IMR-90 (cell line): ENCODE measurements around the gene PEX14. TPM values are rescaled to one million over a fixed set of nuclear protein-coding genes. Genes with fewer than 3 reads are reported as not detected.
A peak's percentile ranks its signal among the peaks of the same experiment; 100 is the strongest.

ENCODE experiments used
- ATAC-seq: fragments of 200-7000 bp; cut with Tn5 transposase; 2 replicates; pipeline ENCODE4 v1.9.1; 2020; ENCODE audit warnings: low read depth, mild to moderate bottlenecking, moderate library complexity
- BruUV-seq: library from RNA; stranded (reverse); fragments of 400-500 nt; replicated peaks from 2 replicates; lab custom pipeline; 2021; lab: Mats Ljungman, UMichigan
- CTCF ChIA-PET: fragments of 300-600 bp; formaldehyde crosslinking; extraction: SDS; loops from one replicate; lab custom pipeline; 2021; ENCODE audit warnings: antibody characterized with exemption; lab: Yijun Ruan, JAX
- POLR2A ChIA-PET: fragments of 300-600 bp; sonication (Branson Sonifier 250); formaldehyde crosslinking; loops from one replicate; lab custom pipeline; 2022; ENCODE audit warnings: antibody characterized with exemption; ENCODE audit not compliant: unreplicated experiment; lab: Charles Lee
- DNase-seq: peaks from one replicate; pipeline ENCODE4 v3.0.0; 2013
- H2AFZ ChIP-seq: replicated peaks from 2 replicates; pipeline ENCODE3; 2013; ENCODE audit warnings: low read length, mild to moderate bottlenecking; ENCODE audit not compliant: poor library complexity
- H2AK5ac ChIP-seq: 2 replicates; pipeline ENCODE4 v1.6.1; 2013; ENCODE audit warnings: low read depth, low read length, inconsistent platforms
- H2AK9ac ChIP-seq: replicated peaks from 2 replicates; pipeline ENCODE3; 2013; ENCODE audit warnings: mild to moderate bottlenecking, low read depth, low read length, moderate library complexity; ENCODE audit not compliant: poor library complexity
- H2BK120ac ChIP-seq: 2 replicates; pipeline ENCODE4 v1.6.1; 2013; ENCODE audit warnings: low read depth, low read length, inconsistent platforms
- H2BK15ac ChIP-seq: 3 replicates; pipeline ENCODE4 v1.6.1; 2013; ENCODE audit warnings: low read depth, low read length, inconsistent platforms
- H2BK20ac ChIP-seq: 2 replicates; pipeline ENCODE4 v1.6.1; 2013; ENCODE audit warnings: low read depth, mild to moderate bottlenecking, inconsistent platforms, low read length, moderate library complexity
- H2BK5ac ChIP-seq: 2 replicates; pipeline ENCODE4 v1.6.1; 2013; ENCODE audit warnings: mild to moderate bottlenecking, low read depth, low read length, inconsistent platforms; ENCODE audit not compliant: poor library complexity, severe bottlenecking
- H3K14ac ChIP-seq: replicated peaks from 2 replicates; pipeline ENCODE4 v1.6.1; 2013; ENCODE audit warnings: low read depth, low read length, inconsistent platforms
- H3K18ac ChIP-seq: 2 replicates; pipeline ENCODE4 v1.6.1; 2013; ENCODE audit warnings: low read depth, low read length, control low read depth
- H3K23ac ChIP-seq: 2 replicates; pipeline ENCODE4 v1.6.1; 2013; ENCODE audit warnings: low read depth, low read length, inconsistent platforms
- H3K27ac ChIP-seq: 2 replicates; pipeline ENCODE4 v1.5.1; 2013; ENCODE audit warnings: mild to moderate bottlenecking, control low read depth, low read length; ENCODE audit not compliant: insufficient read depth
- H3K27me3 ChIP-seq: 2 replicates; pipeline ENCODE4 v1.6.1; 2013; ENCODE audit warnings: low read length; ENCODE audit not compliant: control insufficient read depth, insufficient read depth
- H3K36me3 ChIP-seq: 2 replicates; pipeline ENCODE4 v1.6.1; 2013; ENCODE audit warnings: low read length, mixed read lengths; ENCODE audit not compliant: control insufficient read depth, insufficient read depth
- H3K4ac ChIP-seq: 2 replicates; pipeline ENCODE4 v1.6.1; 2013; ENCODE audit warnings: low read depth, low read length, inconsistent platforms
- H3K4me1 ChIP-seq: 2 replicates; pipeline ENCODE4 v1.6.1; 2013; ENCODE audit warnings: low read length, mixed read lengths; ENCODE audit not compliant: control insufficient read depth, insufficient read depth
- H3K4me2 ChIP-seq: 2 replicates; pipeline ENCODE4 v1.6.1; 2013; ENCODE audit warnings: low read depth, mild to moderate bottlenecking, control low read depth, low read length, moderate library complexity
- H3K4me3 ChIP-seq: 2 replicates; pipeline ENCODE4 v1.5.1; 2013; ENCODE audit warnings: low read depth, mild to moderate bottlenecking, control low read depth, low read length, moderate library complexity; ENCODE audit not compliant: insufficient read depth
- H3K56ac ChIP-seq: 2 replicates; pipeline ENCODE4 v1.6.1; 2013; ENCODE audit warnings: low read length, inconsistent platforms; ENCODE audit not compliant: insufficient read depth; ENCODE audit errors: extremely low read depth
- H3K79me1 ChIP-seq, 2 experiments: 2 replicates each; pipeline ENCODE4 v1.6.1; 2013; ENCODE audit warnings: low read length in 2 of 2, inconsistent platforms in 1 of 2, low read depth in 1 of 2
- H3K9ac ChIP-seq: 2 replicates; pipeline ENCODE4 v1.6.1; 2013; ENCODE audit warnings: low read depth, low read length, control low read depth
- H3K9me1 ChIP-seq: 2 replicates; pipeline ENCODE4 v1.6.1; 2013; ENCODE audit warnings: low read length, inconsistent platforms; ENCODE audit not compliant: insufficient read depth
- H3K9me3 ChIP-seq: 2 replicates; pipeline ENCODE4 v1.6.1; 2013; ENCODE audit warnings: low read length; ENCODE audit not compliant: control insufficient read depth, insufficient read depth
- H4K20me1 ChIP-seq: 2 replicates; pipeline ENCODE4 v1.6.1; 2013; ENCODE audit warnings: low read length, inconsistent platforms; ENCODE audit not compliant: insufficient read depth
- H4K5ac ChIP-seq: 2 replicates; pipeline ENCODE4 v1.6.1; 2013; ENCODE audit warnings: mild to moderate bottlenecking, low read depth, low read length, control low read depth
- H4K8ac ChIP-seq, 2 experiments: 2 replicates each; pipeline ENCODE4 v1.6.1; 2013; ENCODE audit warnings: low read depth in 2 of 2, low read length in 2 of 2, control low read depth in 1 of 2, inconsistent platforms in 1 of 2
- H4K91ac ChIP-seq: 2 replicates; pipeline ENCODE4 v1.6.1; 2013; ENCODE audit warnings: low read depth, low read length, inconsistent platforms; ENCODE audit not compliant: insufficient read depth
- FOS ChIP-seq: fragments of 150-350 bp; IDR thresholded peaks from 2 replicates; pipeline ENCODE4 v1.6.1; 2016; ENCODE audit warnings: low read depth, low read length
- WGBS, 2 experiments: methylation state at CpG; one replicate each; pipeline versions ENCODE4 v1.1.5 to v1.1.7; 2013; ENCODE audit warnings: missing lambda C conversion rate in 2 of 2; ENCODE audit not compliant: insufficient read length in 1 of 2; ENCODE audit errors: extremely low coverage in 2 of 2; 5-methylcytosine and 5-hydroxymethylcytosine counted together
- dilution Hi-C: fragments of 300-500 bp; cut with HindIII; formaldehyde crosslinking; loops from one replicate; pipeline ENCODE4 v1.14.3; 2018; ENCODE audit warnings: low sequenced_read_pairs; ENCODE audit not compliant: unreplicated experiment
- in situ Hi-C: fragments of 300-500 bp; cut with MboI; formaldehyde crosslinking; loops from 3 replicates; pipeline ENCODE4 v1.14.3; 2019; ENCODE audit warnings: low sequenced_read_pairs, inconsistent platforms, mixed read lengths
- intact Hi-C: fragments of 100-400 bp; cut with micrococcal nuclease; formaldehyde crosslinking; loops from 2 replicates; pipeline ENCODE4 v1.10.0; 2022
- polyA plus RNA-seq, 3 experiments: library from polyadenylated mRNA; depleted of rRNA; stranded (reverse); fragments of >200 nt; gene quantifications; 2 replicates each; pipeline ENCODE4 v1.2.3, GENCODE V29; 2012; ENCODE audit warnings: low replicate concordance in 1 of 3
- total RNA-seq: library from RNA; depleted of rRNA; stranded (reverse); fragments of >200 nt; gene quantifications from 2 replicates; pipeline ENCODE4 v1.2.3, GENCODE V29; 2012
- TF ChIP-seq, protein P1 (sequence below): fragments of 150-350 bp; IDR thresholded peaks from 2 replicates; pipeline ENCODE4 v1.6.1; 2017; ENCODE audit warnings: mild to moderate bottlenecking, antibody characterized with exemption, low read length, low read depth

The PEX14 gene
- total and polyA plus RNA-seq, 2 of the 4 experiments (the other 2 are of a cell fraction), result 9.5 to 22.5 TPM

- BruUV-seq, result no TSS peak
- dilution Hi-C loops, result no loop called here
Measured at GRCh38 chr1:10644307-10645128, 169.8 kb downstream of the PEX14 start.

More at GRCh38 chr1:10644307-10645128, 169.8 kb downstream of the PEX14 start:
- Histone ChIP-seq H3K18ac (no peak overlapping the region), H3K9ac (no peak overlapping the region), H3K23ac (no peak overlapping the region), H4K91ac (no peak overlapping the region), H3K27me3 (no peaks in the 10 kb centered on the region; the same call in 1 of the 2 replicates), H2BK15ac (no peak overlapping the region), H3K56ac (no peak overlapping the region), H2AFZ (no peak overlapping the region), H3K9me1 (0 out of 2 replicates have a peak, but pooled peaks cover 3% of the 10 kb centered on the region), H2AK9ac (no peak overlapping the region), H2BK5ac (no peak overlapping the region), H3K14ac (no peak overlapping the region), H3K36me3 (no peaks in the 10 kb centered on the region), H2BK20ac (no peak overlapping the region), H3K9me3 (no peaks in the 10 kb centered on the region), H4K5ac (no peak overlapping the region), H4K8ac (no peak overlapping the region), H3K4me3 (no peak overlapping the region), H3K4ac (no peak overlapping the region), H4K20me1 (no peaks in the 10 kb centered on the region), H2BK120ac (no peak overlapping the region), H3K4me1 (no peaks in the 10 kb centered on the region), H2AK5ac (no peak overlapping the region), H3K4me2 (no peak overlapping the region), H3K79me1 (no peaks in the 10 kb centered on the region), H3K27ac (no peak overlapping the region)
- ChIA-PET CTCF (no interaction called here), POLR2A (no interaction called here)
- intact Hi-C loops, result no loop called here
- peak; percentile 10 for DNase-seq
- in situ Hi-C loops, result no loop called here
- 91% methylated on average over 7 of the region's 32 CpGs; no CpG with 5 or more reads in 1 of the 2 experiments for WGBS, 2 experiments
- ATAC-seq, result no peak
- TF ChIP-seq FOS, result no peak
- TF ChIP-seq, protein P1, sequence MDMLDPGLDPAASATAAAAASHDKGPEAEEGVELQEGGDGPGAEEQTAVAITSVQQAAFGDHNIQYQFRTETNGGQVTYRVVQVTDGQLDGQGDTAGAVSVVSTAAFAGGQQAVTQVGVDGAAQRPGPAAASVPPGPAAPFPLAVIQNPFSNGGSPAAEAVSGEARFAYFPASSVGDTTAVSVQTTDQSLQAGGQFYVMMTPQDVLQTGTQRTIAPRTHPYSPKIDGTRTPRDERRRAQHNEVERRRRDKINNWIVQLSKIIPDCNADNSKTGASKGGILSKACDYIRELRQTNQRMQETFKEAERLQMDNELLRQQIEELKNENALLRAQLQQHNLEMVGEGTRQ, result no peak
